Embryonic facial prominence (tissue), 1 donor: ENCODE results near the gene CAMTA1.

ENCODE experiments used
- DNase-seq: peaks from one replicate; pipeline ENCODE4 v3.0.0-alpha.2; 2016; ENCODE audit errors: extremely low spot score

The CAMTA1 gene

DNA sequence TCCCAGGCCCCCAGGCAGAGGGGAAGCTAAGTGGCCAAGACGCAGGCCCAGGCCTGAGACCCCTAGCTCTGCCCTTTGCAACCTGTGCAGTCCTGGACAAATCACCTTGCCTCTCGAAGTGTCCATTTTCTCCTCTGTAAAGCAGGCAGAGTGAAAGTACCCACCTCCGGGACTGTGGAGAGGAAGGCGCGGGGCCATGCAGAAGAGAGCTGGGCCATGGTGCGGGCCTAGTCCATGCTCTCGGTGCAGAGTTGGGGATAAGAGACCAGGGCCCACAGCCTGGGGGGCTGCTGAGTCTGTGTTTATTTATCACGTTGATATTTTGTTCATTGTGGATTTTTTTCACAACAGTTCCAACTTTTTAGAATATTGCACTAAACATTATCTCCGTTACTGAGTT is 825.7 kb downstream of the CAMTA1 start:
- DNase-seq = no peak

GRCh38 chr1:7611421-7612010 is 826.3 kb downstream of the CAMTA1 start:
- DNase-seq = no peak

DNA sequence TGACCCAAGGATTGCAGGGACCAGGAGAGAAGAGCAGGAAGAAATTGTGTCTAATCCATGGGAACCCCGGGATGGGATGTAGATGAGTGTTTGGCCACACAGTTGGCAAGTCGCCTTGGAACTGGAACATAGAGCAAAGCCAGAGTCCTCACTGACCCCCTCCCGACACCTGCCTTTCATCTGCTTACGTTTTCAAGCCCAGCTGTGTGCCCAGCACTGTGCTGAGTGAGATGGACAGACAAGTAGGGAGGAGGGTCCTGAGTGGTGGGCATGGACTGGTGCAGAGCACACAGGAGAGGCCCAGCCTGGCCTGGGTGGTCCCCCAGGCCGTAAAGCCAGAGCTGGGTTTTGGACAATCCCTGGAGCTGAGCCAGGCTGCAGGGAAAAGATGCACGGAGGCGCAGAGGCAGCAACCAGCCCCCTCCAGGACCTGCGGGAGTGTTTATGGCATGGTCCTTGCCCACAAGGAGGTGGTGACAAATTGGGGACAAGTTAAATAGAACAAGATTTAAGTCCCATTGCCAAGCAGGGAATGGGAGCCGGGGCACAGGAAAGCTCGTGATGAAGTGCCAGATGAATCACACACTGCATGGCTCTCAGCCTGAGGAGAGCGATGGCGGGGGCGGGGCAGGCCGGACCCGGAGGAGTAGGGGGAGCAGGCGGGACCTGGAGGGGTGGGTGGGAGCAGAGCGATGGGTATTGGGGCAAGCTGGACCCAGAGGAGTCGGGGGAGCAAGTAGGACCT is 828.0 kb downstream of the CAMTA1 start:
- no peak for DNase-seq

- no peak for DNase-seq
Measured at GRCh38 chr1:7613851-7614205, 828.6 kb downstream of the CAMTA1 start.

GRCh38 chr1:7614576-7615074 is 829.4 kb downstream of the CAMTA1 start:
- no peak for DNase-seq

GRCh38 chr1:7615138-7615537 is 829.9 kb downstream of the CAMTA1 start:
- DNase-seq = no peak

DNA sequence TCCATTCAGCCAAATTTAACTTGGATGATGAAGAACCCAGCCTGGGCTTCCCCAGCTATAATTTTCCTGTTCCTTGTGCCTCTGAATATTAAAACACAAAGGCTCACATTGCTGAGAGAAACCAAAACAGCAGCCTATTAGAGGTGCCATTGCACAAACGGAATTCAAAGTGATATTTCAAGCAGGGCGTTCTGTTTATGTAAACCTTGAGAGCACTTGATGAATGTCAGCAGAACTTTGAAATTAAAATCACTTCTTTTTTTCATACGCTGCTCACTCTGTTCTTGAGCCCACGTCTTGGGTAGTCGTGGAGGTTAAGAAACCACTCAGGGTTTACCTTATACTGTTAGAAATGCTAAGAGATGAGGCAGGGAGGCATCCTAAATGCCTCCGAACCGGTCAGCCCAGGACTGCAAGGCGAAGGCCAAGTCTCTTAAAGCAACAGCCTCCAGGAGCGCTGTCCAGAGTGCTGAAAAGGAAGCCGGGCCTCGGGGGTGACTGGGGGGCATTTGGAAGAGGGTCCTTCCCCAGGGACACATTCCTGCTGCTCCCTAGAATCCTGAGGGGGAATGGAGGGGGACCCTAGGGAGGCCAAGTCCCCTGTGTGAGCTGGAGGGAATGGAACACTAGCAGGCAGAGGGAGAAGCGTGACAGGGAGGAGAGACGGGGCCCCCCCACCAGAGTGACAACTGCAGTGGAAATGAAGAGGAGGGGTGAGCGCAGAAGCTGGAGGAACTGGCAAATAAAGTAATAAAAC is 831.0 kb downstream of the CAMTA1 start:
- no peak for DNase-seq

- DNase-seq = no peak
Measured at GRCh38 chr1:7616953-7617352, 831.7 kb downstream of the CAMTA1 start.

GRCh38 chr1:7617826-7618225 is 832.6 kb downstream of the CAMTA1 start:
- DNase-seq = no peak

DNA sequence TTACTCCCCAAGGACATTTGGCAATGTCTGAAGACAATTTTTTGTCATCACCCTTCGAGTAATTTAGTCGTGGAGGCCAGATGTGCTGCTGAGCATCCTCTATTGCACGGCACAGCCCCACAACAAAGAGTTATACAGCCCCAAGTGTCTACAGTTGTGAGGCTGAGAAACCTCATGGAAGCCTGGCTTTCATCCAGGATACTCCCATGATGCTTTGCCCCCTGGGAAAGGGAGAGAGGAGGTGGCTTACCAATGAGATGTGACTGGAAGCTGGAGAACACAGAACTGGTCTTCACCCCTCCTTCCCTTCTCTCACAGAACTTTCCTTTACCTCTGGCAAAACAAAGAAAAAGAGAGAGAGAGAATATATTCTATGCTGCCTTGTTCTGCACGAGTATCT is 834.9 kb downstream of the CAMTA1 start:
- DNase-seq = no peak

- DNase-seq = no peak
Measured at GRCh38 chr1:7621334-7622219, 836.3 kb downstream of the CAMTA1 start.

GRCh38 chr1:7623842-7624241 is 838.6 kb downstream of the CAMTA1 start:
- DNase-seq = no peak

DNA sequence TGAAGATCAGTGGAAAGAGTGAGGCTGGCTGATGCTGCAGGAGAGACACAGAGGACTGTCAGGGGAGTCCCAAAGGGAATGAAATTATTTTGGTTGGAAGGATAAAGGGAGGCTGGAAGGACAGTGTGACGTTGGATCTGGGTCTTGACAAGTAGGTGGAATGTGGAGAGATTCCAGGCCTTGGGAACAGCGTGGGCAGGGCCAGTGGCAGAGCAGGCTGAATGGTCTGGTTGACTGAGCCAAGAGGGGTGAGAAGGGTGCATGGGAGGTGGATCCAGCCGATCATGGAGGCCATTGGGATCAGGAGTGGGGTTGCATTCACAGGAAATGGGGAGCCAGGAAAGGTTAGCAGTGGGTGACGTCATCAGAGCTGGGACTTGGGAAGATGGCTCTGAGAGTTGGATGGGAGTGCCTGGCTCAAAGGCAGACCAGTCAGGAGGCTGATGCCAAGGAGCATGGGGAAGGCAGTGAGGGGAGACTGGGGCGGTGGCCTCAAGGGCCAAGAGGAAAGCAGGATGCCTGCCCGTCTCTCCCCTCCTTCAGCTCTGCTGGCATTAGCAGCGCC is 839.6 kb downstream of the CAMTA1 start:
- DNase-seq = no peak

- no peak for DNase-seq
Measured at GRCh38 chr1:7625401-7625800, 840.1 kb downstream of the CAMTA1 start.

DNA sequence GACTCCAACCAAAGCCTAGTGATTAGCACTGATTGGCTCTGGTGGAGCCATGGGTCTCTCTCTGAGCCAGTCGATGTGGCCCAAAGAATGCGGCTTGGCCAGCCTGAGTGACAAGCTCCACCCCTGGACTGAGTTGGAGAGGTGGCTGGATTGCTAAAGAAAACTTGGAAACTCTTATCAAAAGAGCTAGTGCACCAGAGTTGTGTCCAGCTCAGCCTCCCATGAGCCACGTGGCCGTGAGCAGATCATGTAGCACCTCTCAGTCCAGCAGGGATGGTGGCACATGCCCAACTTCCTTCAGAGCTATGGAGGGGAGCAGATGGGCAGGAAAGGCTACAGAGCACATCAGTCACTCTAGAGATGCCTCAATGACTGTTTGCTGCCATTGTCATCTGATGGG is 843.0 kb downstream of the CAMTA1 start:
- no peak for DNase-seq

- no peak for DNase-seq
Measured at GRCh38 chr1:7629011-7629410, 843.8 kb downstream of the CAMTA1 start.

DNA sequence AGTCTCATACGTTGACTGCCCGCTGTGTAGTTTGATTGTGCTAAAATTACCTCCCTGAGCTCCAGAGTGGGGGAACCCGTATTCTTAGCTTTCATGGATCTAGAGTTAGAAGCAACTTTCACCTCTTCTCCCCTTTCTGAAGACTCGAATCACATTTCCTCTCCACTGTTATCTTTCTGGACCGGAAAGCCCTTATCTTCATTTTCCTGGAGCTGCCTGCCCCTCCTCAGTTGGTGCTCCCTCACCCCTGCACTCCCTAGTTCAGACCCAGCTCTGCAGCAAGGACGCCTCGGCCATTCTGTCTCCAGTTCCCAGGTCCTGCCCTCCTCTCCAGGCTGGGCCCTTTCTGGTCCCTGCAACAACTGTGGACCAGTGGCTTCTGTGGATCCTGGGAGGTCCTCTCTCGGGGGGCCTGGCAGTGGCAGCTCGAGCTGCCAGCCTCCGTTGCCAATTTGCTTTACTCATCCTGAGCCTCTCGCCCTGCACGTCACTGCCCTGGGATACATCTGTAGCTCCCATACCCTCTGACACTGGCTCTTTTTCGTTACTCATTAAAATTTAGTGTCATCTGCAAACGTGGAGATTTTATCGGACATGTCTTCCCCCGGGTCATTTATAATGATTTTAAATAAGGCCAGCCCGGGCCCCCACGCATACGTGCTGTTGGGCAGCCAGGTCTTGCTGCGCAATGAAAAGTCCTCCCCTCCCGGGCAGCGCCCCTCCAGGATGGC is 844.4 kb downstream of the CAMTA1 start:
- no peak for DNase-seq

DNA sequence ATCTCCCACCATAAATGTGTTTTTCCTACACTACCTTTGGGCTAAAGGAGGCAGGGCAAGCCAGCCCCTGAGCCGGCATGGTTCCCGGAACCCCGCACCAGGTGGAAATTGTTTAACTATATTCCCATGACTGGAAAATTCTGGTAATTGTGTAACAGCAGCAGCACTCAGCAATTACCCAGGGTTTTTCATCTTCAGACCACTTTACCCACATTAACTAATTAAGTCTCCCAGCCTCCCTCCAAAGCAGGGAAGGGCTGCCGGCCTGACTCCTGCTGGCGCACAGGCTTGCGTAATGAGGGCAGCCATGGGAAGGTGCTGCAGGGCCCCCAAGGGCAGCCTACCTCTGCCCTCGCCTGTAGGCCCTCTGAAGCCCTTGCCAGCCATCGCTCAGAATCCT is 845.1 kb downstream of the CAMTA1 start:
- DNase-seq = no peak

DNA sequence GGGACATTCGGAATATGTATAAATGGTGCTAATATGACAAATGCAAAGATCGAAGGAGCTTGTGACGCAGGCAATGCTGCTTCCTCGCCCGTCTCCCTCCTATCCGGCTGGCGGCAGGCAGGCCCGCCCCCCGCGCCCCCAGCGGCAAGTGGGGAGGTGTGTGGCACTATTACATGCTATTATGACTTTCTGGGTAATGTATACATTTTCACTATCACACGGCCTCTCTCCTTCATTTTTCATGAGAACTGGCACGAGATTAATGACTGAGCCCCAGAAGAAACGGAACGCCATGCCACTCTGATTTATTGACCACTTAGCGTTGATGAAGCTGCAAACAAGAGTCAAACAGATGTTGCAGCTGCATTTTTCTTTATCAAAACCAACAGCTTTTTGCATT is 846.9 kb downstream of the CAMTA1 start:
- DNase-seq = no peak

- no peak for DNase-seq
Measured at GRCh38 chr1:7632681-7633080, 847.4 kb downstream of the CAMTA1 start.
